ENCODE data around the gene KDM5A. TPM values are rescaled to one million over a fixed set of nuclear protein-coding genes. Genes with fewer than 3 reads are reported as not detected.

Gene KDM5A
- total RNA-seq, 2 donors from 2014 or later = 24.4 to 67.6 TPM

DNA sequence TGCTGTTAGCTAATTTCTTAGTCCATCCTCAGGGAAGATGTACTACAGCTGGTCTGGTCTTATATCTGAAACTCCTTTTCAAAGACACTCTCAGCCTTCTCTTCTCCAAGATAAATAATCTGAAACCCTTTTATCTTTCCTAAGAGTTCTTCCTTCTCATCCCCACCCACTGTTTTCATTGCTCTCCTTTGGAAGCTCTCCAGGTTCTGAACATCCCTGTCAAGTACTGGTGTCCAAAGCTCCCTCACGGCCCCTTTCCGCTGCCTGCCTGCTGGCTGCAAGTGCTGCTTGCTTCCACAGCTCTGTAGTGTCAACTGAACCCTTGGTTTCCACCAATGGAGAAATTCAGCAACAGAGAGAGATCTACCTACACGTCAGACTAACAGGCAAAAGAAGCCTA is 119.9 kb downstream of the KDM5A start:
- TF ChIP-seq, protein P1, sequence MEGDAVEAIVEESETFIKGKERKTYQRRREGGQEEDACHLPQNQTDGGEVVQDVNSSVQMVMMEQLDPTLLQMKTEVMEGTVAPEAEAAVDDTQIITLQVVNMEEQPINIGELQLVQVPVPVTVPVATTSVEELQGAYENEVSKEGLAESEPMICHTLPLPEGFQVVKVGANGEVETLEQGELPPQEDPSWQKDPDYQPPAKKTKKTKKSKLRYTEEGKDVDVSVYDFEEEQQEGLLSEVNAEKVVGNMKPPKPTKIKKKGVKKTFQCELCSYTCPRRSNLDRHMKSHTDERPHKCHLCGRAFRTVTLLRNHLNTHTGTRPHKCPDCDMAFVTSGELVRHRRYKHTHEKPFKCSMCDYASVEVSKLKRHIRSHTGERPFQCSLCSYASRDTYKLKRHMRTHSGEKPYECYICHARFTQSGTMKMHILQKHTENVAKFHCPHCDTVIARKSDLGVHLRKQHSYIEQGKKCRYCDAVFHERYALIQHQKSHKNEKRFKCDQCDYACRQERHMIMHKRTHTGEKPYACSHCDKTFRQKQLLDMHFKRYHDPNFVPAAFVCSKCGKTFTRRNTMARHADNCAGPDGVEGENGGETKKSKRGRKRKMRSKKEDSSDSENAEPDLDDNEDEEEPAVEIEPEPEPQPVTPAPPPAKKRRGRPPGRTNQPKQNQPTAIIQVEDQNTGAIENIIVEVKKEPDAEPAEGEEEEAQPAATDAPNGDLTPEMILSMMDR (IDR thresholded peaks at IDR 0.05) = no peak
- TF ChIP-seq POLR2A (IDR thresholded peaks at IDR 0.05) = no peak
- Histone ChIP-seq H3K27me3 (no peaks in the 10 kb centered on the region), H3K4me3 (no peak overlapping the region), H3K27ac (no peak overlapping the region), H3K36me3 (replicated peaks in 1 of 2; ENCODE audit: insufficient read depth in 1 of 2, low read depth in 2 of 2) (no peaks in the 10 kb centered on the region), H3K4me1 (no peaks in the 10 kb centered on the region), H3K9me3 (no peaks in the 10 kb centered on the region)
- DNase-seq (no peak), ATAC-seq (no peak)
- WGBS, 2 donors = 46 to 78% methylated on average over 3 of the region's 3 CpGs
- intact Hi-C loops (cut with DNase I) = no loop called here

GRCh38 chr12:268483-268840 is 120.7 kb downstream of the KDM5A start:
- no peaks in the 10 kb centered on the region for H3K4me1 ChIP-seq
- no peak for ATAC-seq
- TF ChIP-seq, protein P1 (IDR thresholded peaks at IDR 0.05) = no peak
- no peak for TF ChIP-seq POLR2A (IDR thresholded peaks at IDR 0.05)
- H3K27me3 ChIP-seq = no peaks in the 10 kb centered on the region
- no peak overlapping the region for H3K4me3 ChIP-seq
- WGBS, 2 donors = 19 to 22% methylated on average over 7 of the region's 7 CpGs
- intact Hi-C loops (cut with DNase I) = no loop called here
- no peaks in the 10 kb centered on the region for H3K9me3 ChIP-seq
- H3K36me3 ChIP-seq (replicated peaks in 1 of 2; ENCODE audit: insufficient read depth in 1 of 2, low read depth in 2 of 2) = no peaks in the 10 kb centered on the region
- DNase-seq = no peak
- no peak overlapping the region for H3K27ac ChIP-seq

GRCh38 chr12:267581-268482 is 121.3 kb downstream of the KDM5A start:
- no peak for TF ChIP-seq POLR2A (IDR thresholded peaks at IDR 0.05)
- TF ChIP-seq, protein P1 (IDR thresholded peaks at IDR 0.05) = no peak
- Histone ChIP-seq H3K4me3 (no peak overlapping the region), H3K36me3 (replicated peaks in 1 of 2; ENCODE audit: insufficient read depth in 1 of 2, low read depth in 2 of 2) (no peaks in the 10 kb centered on the region), H3K27me3 (no peaks in the 10 kb centered on the region), H3K4me1 (no peaks in the 10 kb centered on the region), H3K27ac (no peak overlapping the region), H3K9me3 (no peaks in the 10 kb centered on the region)
- ATAC-seq (no peak), DNase-seq (no peak)
- intact Hi-C loops (cut with DNase I) = no loop called here
- 24% methylated on average over 14 of the region's 14 CpGs for WGBS, 2 donors

GRCh38 chr12:265096-265495 is 124.0 kb downstream of the KDM5A start:
- no peaks in the 10 kb centered on the region for H3K27me3 ChIP-seq
- WGBS, 2 donors = 49 to 50% methylated on average over 3 of the region's 3 CpGs
- DNase-seq = no peak
- no peak overlapping the region for H3K27ac ChIP-seq
- H3K4me1 ChIP-seq = no peaks in the 10 kb centered on the region
- TF ChIP-seq, protein P1 (IDR thresholded peaks at IDR 0.05) = no peak
- TF ChIP-seq POLR2A (IDR thresholded peaks at IDR 0.05) = no peak
- no peaks in the 10 kb centered on the region for H3K36me3 ChIP-seq (replicated peaks in 1 of 2; ENCODE audit: insufficient read depth in 1 of 2, low read depth in 2 of 2)
- no peak for ATAC-seq
- no peak overlapping the region for H3K4me3 ChIP-seq
- intact Hi-C loops (cut with DNase I) = no loop called here
- no peaks in the 10 kb centered on the region for H3K9me3 ChIP-seq

DNA sequence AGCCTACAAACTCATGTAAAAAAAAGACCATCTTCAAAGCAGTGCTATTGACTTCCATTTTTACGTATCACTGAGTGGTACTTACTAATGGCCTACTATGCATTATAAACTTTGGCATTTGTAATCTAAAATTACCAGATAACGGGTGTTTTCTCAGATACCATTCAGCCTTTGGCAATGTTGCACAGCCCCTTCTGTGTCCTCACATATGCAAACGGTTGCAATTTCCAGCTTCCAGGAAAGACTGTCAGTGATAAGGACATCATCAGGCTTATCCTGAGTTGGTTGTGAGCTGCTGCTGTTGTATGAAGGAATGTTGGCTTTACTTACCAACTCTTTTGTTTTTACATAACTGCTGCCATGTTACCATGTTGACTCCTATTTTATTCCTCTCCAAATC is 124.9 kb downstream of the KDM5A start:
- DNase-seq (no peak), ATAC-seq (no peak)
- intact Hi-C loops (cut with DNase I) = no loop called here
- no peaks in the 10 kb centered on the region for H3K9me3 ChIP-seq
- no peaks in the 10 kb centered on the region for H3K4me1 ChIP-seq
- TF ChIP-seq, protein P1 (IDR thresholded peaks at IDR 0.05) = no peak
- no peak for TF ChIP-seq POLR2A (IDR thresholded peaks at IDR 0.05)
- H3K27ac ChIP-seq = no peak overlapping the region
- no peaks in the 10 kb centered on the region for H3K27me3 ChIP-seq
- no peaks in the 10 kb centered on the region for H3K36me3 ChIP-seq (replicated peaks in 1 of 2; ENCODE audit: insufficient read depth in 1 of 2, low read depth in 2 of 2)
- H3K4me3 ChIP-seq = no peak overlapping the region
- 64 to 77% methylated on average over 3 of the region's 3 CpGs for WGBS, 2 donors
